HL-60 (cell line): ENCODE measurements around the gene DTX4.

ENCODE experiments used
- POLR2AphosphoS5 ChIP-seq: IDR thresholded peaks from 2 replicates; pipeline ENCODE4 v1.6.1; 2012; ENCODE audit warnings: low read depth
- REST ChIP-seq: IDR thresholded peaks from 2 replicates; pipeline ENCODE4 v1.6.1; 2012; ENCODE audit warnings: low read depth; ENCODE audit not compliant: insufficient replicate concordance
- SPI1 ChIP-seq: IDR thresholded peaks from 2 replicates; pipeline ENCODE4 v1.6.1; 2012; ENCODE audit warnings: low read depth, mild to moderate bottlenecking, borderline replicate concordance
- TF ChIP-seq, protein P1 (sequence below): IDR thresholded peaks from one replicate; pipeline ENCODE4 v1.5.1; 2011; ENCODE audit warnings: low read length, control low read depth, inconsistent platforms; ENCODE audit not compliant: insufficient read depth

GRCh38 chr11:59157433-59157832, 14.5 kb upstream of the DTX4 start:
- TF ChIP-seq, protein P1, sequence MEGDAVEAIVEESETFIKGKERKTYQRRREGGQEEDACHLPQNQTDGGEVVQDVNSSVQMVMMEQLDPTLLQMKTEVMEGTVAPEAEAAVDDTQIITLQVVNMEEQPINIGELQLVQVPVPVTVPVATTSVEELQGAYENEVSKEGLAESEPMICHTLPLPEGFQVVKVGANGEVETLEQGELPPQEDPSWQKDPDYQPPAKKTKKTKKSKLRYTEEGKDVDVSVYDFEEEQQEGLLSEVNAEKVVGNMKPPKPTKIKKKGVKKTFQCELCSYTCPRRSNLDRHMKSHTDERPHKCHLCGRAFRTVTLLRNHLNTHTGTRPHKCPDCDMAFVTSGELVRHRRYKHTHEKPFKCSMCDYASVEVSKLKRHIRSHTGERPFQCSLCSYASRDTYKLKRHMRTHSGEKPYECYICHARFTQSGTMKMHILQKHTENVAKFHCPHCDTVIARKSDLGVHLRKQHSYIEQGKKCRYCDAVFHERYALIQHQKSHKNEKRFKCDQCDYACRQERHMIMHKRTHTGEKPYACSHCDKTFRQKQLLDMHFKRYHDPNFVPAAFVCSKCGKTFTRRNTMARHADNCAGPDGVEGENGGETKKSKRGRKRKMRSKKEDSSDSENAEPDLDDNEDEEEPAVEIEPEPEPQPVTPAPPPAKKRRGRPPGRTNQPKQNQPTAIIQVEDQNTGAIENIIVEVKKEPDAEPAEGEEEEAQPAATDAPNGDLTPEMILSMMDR = no peak
- TF ChIP-seq POLR2AphosphoS5 (no peak), REST (no peak), SPI1 (no peak)
